Mesendoderm (in vitro differentiated cells): ENCODE data around the gene M1AP.

Source experiments
- DNase-seq: peaks from one replicate; pipeline ENCODE4 v3.0.0; 2013
- H2AK5ac ChIP-seq: 2 replicates; pipeline ENCODE4 v1.6.1; 2013; ENCODE audit warnings: low read length, inconsistent platforms
- H2BK120ac ChIP-seq: 2 replicates; pipeline ENCODE4 v1.6.1; 2013; ENCODE audit warnings: low read depth, mild to moderate bottlenecking, low read length, moderate library complexity, mixed read lengths
- H2BK15ac ChIP-seq: replicated peaks from 2 replicates; pipeline ENCODE4 v1.6.1; 2013; ENCODE audit warnings: low read depth, mild to moderate bottlenecking, moderate library complexity
- H2BK5ac ChIP-seq: 2 replicates; pipeline ENCODE4 v1.6.1; 2013; ENCODE audit warnings: low read length, inconsistent platforms
- H3K18ac ChIP-seq: 2 replicates; pipeline ENCODE4 v1.6.1; 2013; ENCODE audit warnings: mild to moderate bottlenecking, low read length, mixed read lengths
- H3K23ac ChIP-seq: one replicate; pipeline ENCODE4 v1.6.1; 2013; ENCODE audit warnings: low read length
- H3K27ac ChIP-seq: 2 replicates; pipeline ENCODE4 v1.5.1; 2013; ENCODE audit warnings: low read depth, mild to moderate bottlenecking, inconsistent platforms, low read length, moderate library complexity
- H3K27me3 ChIP-seq: 2 replicates; pipeline ENCODE4 v1.6.1; 2013; ENCODE audit warnings: low read length, control low read depth, mild to moderate bottlenecking, inconsistent platforms; ENCODE audit not compliant: insufficient read depth, poor library complexity
- H3K36me3 ChIP-seq: 2 replicates; pipeline ENCODE4 v1.6.1; 2013; ENCODE audit warnings: low read length, inconsistent platforms; ENCODE audit not compliant: control insufficient read depth, insufficient read depth
- H3K4ac ChIP-seq: one replicate; pipeline ENCODE4 v1.6.1; 2013; ENCODE audit warnings: low read depth, mild to moderate bottlenecking, low read length, moderate library complexity
- H3K4me1 ChIP-seq: 2 replicates; pipeline ENCODE4 v1.6.1; 2013; ENCODE audit warnings: low read depth, low read length, inconsistent platforms; ENCODE audit not compliant: control insufficient read depth
- H3K4me2 ChIP-seq: 2 replicates; pipeline ENCODE4 v1.6.1; 2013; ENCODE audit warnings: low read length
- H3K4me3 ChIP-seq: 2 replicates; pipeline ENCODE4 v1.5.1; 2013; ENCODE audit warnings: mild to moderate bottlenecking, low read length
- H3K56ac ChIP-seq: one replicate; pipeline ENCODE4 v1.6.1; 2013; ENCODE audit warnings: low read length
- H3K79me1 ChIP-seq: 2 replicates; pipeline ENCODE4 v1.6.1; 2013; ENCODE audit warnings: low read length, inconsistent platforms
- H3K79me2 ChIP-seq: 2 replicates; pipeline ENCODE4 v1.6.1; 2013; ENCODE audit warnings: mild to moderate bottlenecking, low read length; ENCODE audit not compliant: control insufficient read depth, insufficient read depth
- H3K9ac ChIP-seq: 2 replicates; pipeline ENCODE4 v1.6.1; 2013; ENCODE audit warnings: low read length, inconsistent platforms
- H4K5ac ChIP-seq: one replicate; pipeline ENCODE4 v1.6.1; 2013; ENCODE audit warnings: low read length
- H4K8ac ChIP-seq: one replicate; pipeline ENCODE4 v1.6.1; 2013; ENCODE audit warnings: low read depth, mild to moderate bottlenecking, control low read depth, low read length, moderate library complexity
- WGBS: extraction: QIAGEN DNeasy Blood & Tissue Kit; methylation state at CpG from one replicate; pipeline ENCODE4 v1.1.7; 2013; ENCODE audit warnings: low lambda C conversion rate, missing lambda C conversion rate; ENCODE audit not compliant: insufficient coverage; ENCODE audit errors: extremely low coverage; 5-methylcytosine and 5-hydroxymethylcytosine counted together

The M1AP gene

GRCh38 chr2:74555610-74556103 lies 92.5 kb downstream of the M1AP start:
- Histone ChIP-seq H3K36me3 (no peaks in the 10 kb centered on the region), H3K23ac (no peak overlapping the region), H2BK15ac (no peak overlapping the region), H3K4me3 (no peak overlapping the region), H3K9ac (no peak overlapping the region), H3K4me1 (peaks cover 6% of the 10 kb centered on the region), H3K79me1 (no peaks in the 10 kb centered on the region), H3K18ac (no peak overlapping the region), H2BK120ac (no peak overlapping the region), H3K27ac (no peak overlapping the region), H4K5ac (no peak overlapping the region), H4K8ac (no peak overlapping the region), H3K56ac (peak overlapping the region; percentile 15), H3K4ac (no peak overlapping the region), H3K79me2 (no peaks in the 10 kb centered on the region), H2AK5ac (no peak overlapping the region), H2BK5ac (no peak overlapping the region), H3K27me3 (peaks cover 30% of the 10 kb centered on the region), H3K4me2 (peak overlapping the region; percentile 96)
- no CpG with 5 or more reads among the region's 17 CpGs for WGBS
- DNase-seq, result peak; percentile 14

- no CpG with 5 or more reads among the region's 58 CpGs for WGBS
- Histone ChIP-seq H4K8ac (no peak overlapping the region), H3K23ac (peak overlapping the region; percentile 80), H4K5ac (no peak overlapping the region), H3K79me1 (no peaks in the 10 kb centered on the region), H3K79me2 (no peaks in the 10 kb centered on the region), H2AK5ac (no peak overlapping the region), H3K4me1 (peaks cover 6% of the 10 kb centered on the region), H3K36me3 (no peaks in the 10 kb centered on the region), H3K27me3 (peaks cover 35% of the 10 kb centered on the region), H3K4me3 (peak overlapping the region; percentile 87), H2BK15ac (no peak overlapping the region), H3K4me2 (peak overlapping the region; percentile 96), H3K9ac (peak overlapping the region; percentile 82), H3K18ac (no peak overlapping the region), H3K27ac (no peak overlapping the region), H3K56ac (peak overlapping the region; percentile 91), H3K4ac (no peak overlapping the region), H2BK120ac (no peak overlapping the region), H2BK5ac (no peak overlapping the region)
- peak; percentile 69 for DNase-seq
These were observed 93.2 kb downstream of the M1AP start for GRCh38 chr2:74554820-74555531.

DNA sequence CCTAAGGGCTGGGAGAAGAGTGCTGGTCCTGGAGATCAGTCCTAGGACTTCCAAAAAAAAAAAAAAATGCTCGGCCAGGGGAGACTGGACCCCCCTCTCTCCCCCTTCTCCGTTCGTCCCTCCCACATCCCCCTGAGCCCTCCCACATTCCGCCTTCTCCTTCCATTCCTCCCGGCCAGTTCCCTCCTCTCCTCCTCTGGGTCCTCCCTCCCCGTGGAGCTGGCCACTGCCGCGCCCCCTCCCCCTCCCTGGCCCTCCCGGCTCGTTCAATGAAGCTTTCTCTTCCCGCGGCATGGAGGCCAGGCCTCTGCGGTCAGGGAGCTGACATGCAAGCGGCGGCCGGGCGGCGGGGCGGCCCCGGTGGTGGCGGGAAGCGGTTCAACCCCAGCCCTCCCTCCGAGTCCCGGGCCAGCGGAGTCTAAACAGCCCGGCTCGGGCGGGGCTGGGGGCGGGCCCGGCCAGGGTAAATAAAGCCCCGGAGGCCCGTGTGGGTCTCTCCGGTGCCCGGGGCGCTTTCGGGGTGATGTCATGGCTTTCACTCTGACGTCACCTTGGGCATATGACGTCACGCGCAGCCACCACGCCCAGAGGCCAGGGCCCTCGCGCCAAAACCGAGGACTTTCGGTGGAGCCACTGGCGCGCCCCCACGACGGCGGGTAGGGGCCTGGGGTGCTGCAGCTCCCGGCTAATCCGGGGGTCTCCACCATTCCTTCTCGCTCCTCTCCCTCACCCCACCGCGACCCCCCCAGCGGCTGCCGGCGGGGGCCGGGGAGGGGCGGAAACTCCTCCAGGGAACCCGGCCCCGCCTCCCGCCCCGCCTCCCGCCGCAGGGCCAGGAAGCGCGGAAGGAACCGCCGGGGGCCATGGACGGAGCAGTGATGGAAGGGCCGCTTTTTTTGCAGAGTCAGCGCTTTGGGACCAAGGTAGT lies 94.0 kb downstream of the M1AP start, which contains the start of the genes DOK1 and LOXL3:
DOK1 (plus strand) TSS at position 829 of the 928 bp plus-strand sequence; CDS start at position 864, 35 bp downstream.
LOXL3 (minus strand) TSS at position 51 of the 928 bp plus-strand sequence. CDS start 1,308 bp downstream, outside the sequence.
- peak; percentile 92 for DNase-seq
- H3K79me2 ChIP-seq, result no peaks in the 10 kb centered on the region
- H3K23ac ChIP-seq, result peak within 1 kb of the TSS; percentile 80
- H4K8ac ChIP-seq, result no peak within 1 kb of the TSS
- peak within 1 kb of the TSS; percentile 91 for H3K56ac ChIP-seq
- H3K9ac ChIP-seq, result peak within 1 kb of the TSS; percentile 82
- H2BK15ac ChIP-seq, result no peak within 1 kb of the TSS
- peak within 1 kb of the TSS; percentile 87 for H3K4me3 ChIP-seq
- H2BK120ac ChIP-seq, result no peak within 1 kb of the TSS
- H3K36me3 ChIP-seq, result no peaks in the 10 kb centered on the region
- no peak within 1 kb of the TSS for H3K27ac ChIP-seq
- peaks cover 42% of the 10 kb centered on the region for H3K27me3 ChIP-seq
- H3K18ac ChIP-seq, result peak within 1 kb of the TSS; percentile 53
- no peak within 1 kb of the TSS for H2AK5ac ChIP-seq
- no peak within 1 kb of the TSS for H2BK5ac ChIP-seq
- H3K4me2 ChIP-seq, result peak within 1 kb of the TSS; percentile 96
- no CpG with 5 or more reads among the region's 73 CpGs for WGBS
- H3K4me1 ChIP-seq, result peaks cover 4% of the 10 kb centered on the region
- H4K5ac ChIP-seq, result no peak within 1 kb of the TSS
- H3K79me1 ChIP-seq, result no peaks in the 10 kb centered on the region
- H3K4ac ChIP-seq, result no peak within 1 kb of the TSS

GRCh38 chr2:74552914-74553811 lies 95.0 kb downstream of the M1AP start:
- Histone ChIP-seq H3K36me3 (no peaks in the 10 kb centered on the region), H3K23ac (no peak overlapping the region), H3K4me2 (peak overlapping the region; percentile 30), H3K79me1 (no peaks in the 10 kb centered on the region), H3K56ac (peak overlapping the region; percentile 42), H3K9ac (peak overlapping the region; percentile 12), H2AK5ac (no peak overlapping the region), H3K79me2 (no peaks in the 10 kb centered on the region), H2BK120ac (no peak overlapping the region), H4K5ac (no peak overlapping the region), H3K4me3 (peak overlapping the region; percentile 2), H2BK15ac (no peak overlapping the region), H3K27ac (no peak overlapping the region), H3K4ac (no peak overlapping the region), H3K27me3 (peaks cover 46% of the 10 kb centered on the region), H3K4me1 (peaks cover 4% of the 10 kb centered on the region), H3K18ac (no peak overlapping the region), H4K8ac (no peak overlapping the region), H2BK5ac (no peak overlapping the region)
- DNase-seq, result peak; percentile 51
- WGBS, result no CpG with 5 or more reads among the region's 27 CpGs
